SU-DHL-6 (cell line): ENCODE measurements around the gene ARHGAP5.

ENCODE experiments used
- H2AFZ ChIP-seq: fragments of 200-600 bp; sonication (generic); 2 replicates; pipeline ENCODE4 v1.6.1; 2014; ENCODE audit warnings: low read depth, mild to moderate bottlenecking, moderate library complexity, mixed read lengths, antibody characterized with exemption, low read length; ENCODE audit not compliant: severe bottlenecking
- H3F3A ChIP-seq: fragments of 200-600 bp; shearing (Covaris generic); 2 replicates; pipeline ENCODE4 v1.6.0; 2016; ENCODE audit warnings: antibody characterized with exemption, mild to moderate bottlenecking; ENCODE audit not compliant: insufficient read depth
- H3K27ac ChIP-seq: fragments of 200-600 bp; sonication (generic); 2 replicates; pipeline ENCODE4 v1.5.1; 2016; ENCODE audit warnings: low read depth, mild to moderate bottlenecking, low read length, moderate library complexity, mixed read lengths
- H3K27me3 ChIP-seq: fragments of 200-600 bp; sonication (generic), shearing (Covaris generic); 2 replicates; pipeline ENCODE4 v1.6.0; 2014; ENCODE audit warnings: mild to moderate bottlenecking, low read length
- H3K36me3 ChIP-seq: fragments of 200-600 bp; sonication (generic); 2 replicates; pipeline ENCODE4 v1.6.1; 2014; ENCODE audit warnings: mild to moderate bottlenecking, low read length, mixed read lengths
- H3K4me2 ChIP-seq: fragments of 300-600, 200-600 bp; shearing (Covaris generic), sonication (generic); 2 replicates; pipeline ENCODE4 v1.6.0; 2014; ENCODE audit warnings: low read length, low read depth, mild to moderate bottlenecking; ENCODE audit not compliant: poor library complexity, severe bottlenecking
- H3K4me3 ChIP-seq: fragments of 200-600 bp; sonication (generic); 2 replicates; pipeline ENCODE4 v1.5.1; 2014; ENCODE audit warnings: antibody characterized with exemption, low read length, mild to moderate bottlenecking, mixed read lengths; ENCODE audit not compliant: insufficient read depth, poor library complexity, severe bottlenecking
- H3K79me2 ChIP-seq: fragments of 200-600 bp; sonication (generic); 2 replicates; pipeline ENCODE4 v1.6.1; 2014; ENCODE audit warnings: mild to moderate bottlenecking, low read length, moderate library complexity; ENCODE audit not compliant: insufficient read depth
- H3K9ac ChIP-seq: fragments of 200-600 bp; sonication (generic); 2 replicates; pipeline ENCODE4 v1.7.0; 2014; ENCODE audit warnings: mild to moderate bottlenecking, low read length
- H3K9me2 ChIP-seq: fragments of 200-600 bp; sonication (generic); replicated peaks from 2 replicates; pipeline ENCODE4 v1.6.1; 2014; ENCODE audit warnings: low read length; ENCODE audit not compliant: insufficient read depth
- H3K9me3 ChIP-seq: fragments of 200-600 bp; sonication (generic); 2 replicates; pipeline ENCODE4 v1.6.1; 2014; ENCODE audit warnings: low read length, mixed read lengths; ENCODE audit not compliant: insufficient read depth
- H4K20me1 ChIP-seq: fragments of 200-600 bp; sonication (generic); 2 replicates; pipeline ENCODE4 v1.6.1; 2014; ENCODE audit warnings: low read depth, mild to moderate bottlenecking, antibody characterized with exemption, low read length, moderate library complexity, mixed read lengths
- CTCF ChIP-seq: fragments of 200-600 bp; sonication (generic); IDR thresholded peaks from one replicate; pipeline ENCODE4 v1.5.1; 2017; ENCODE audit warnings: antibody characterized with exemption, mild to moderate bottlenecking, low read length, moderate library complexity; ENCODE audit not compliant: insufficient read depth, poor library complexity, severe bottlenecking
- EZH2phosphoT487 ChIP-seq: fragments of 200-600 bp; sonication (generic), shearing (Covaris generic); conservative IDR thresholded peaks from 2 replicates; pipeline ENCODE4 v1.6.1; 2018; ENCODE audit warnings: mild to moderate bottlenecking, antibody characterized with exemption, low read length, moderate library complexity, mixed read lengths

The ARHGAP5 gene

GRCh38 chr14:32200368-32201192 lies 123.5 kb downstream of the ARHGAP5 start:
- H3K9ac ChIP-seq, result peak overlapping the region; percentile 52
- peaks cover 20% of the 10 kb centered on the region for H3F3A ChIP-seq
- no peaks in the 10 kb centered on the region for H3K27me3 ChIP-seq
- no peaks in the 10 kb centered on the region for H3K9me2 ChIP-seq
- H3K4me2 ChIP-seq, result peak overlapping the region; percentile 93
- no peaks in the 10 kb centered on the region for H3K9me3 ChIP-seq
- peak overlapping the region; percentile 94 for H2AFZ ChIP-seq
- TF ChIP-seq EZH2phosphoT487 (no peak), CTCF (no peak)
- peak overlapping the region; percentile 27; the same call in 1 of the 2 replicates for H3K27ac ChIP-seq
- no peaks in the 10 kb centered on the region for H3K79me2 ChIP-seq
- no peaks in the 10 kb centered on the region for H3K36me3 ChIP-seq
- peak overlapping the region; percentile 67 for H3K4me3 ChIP-seq
- no peaks in the 10 kb centered on the region for H4K20me1 ChIP-seq

GRCh38 chr14:32201193-32201815 lies 124.2 kb downstream of the ARHGAP5 start:
- no peaks in the 10 kb centered on the region for H3K9me3 ChIP-seq
- no peaks in the 10 kb centered on the region for H4K20me1 ChIP-seq
- TF ChIP-seq EZH2phosphoT487, result no peak
- no peak for TF ChIP-seq CTCF
- no peak overlapping the region for H3K27ac ChIP-seq
- H3F3A ChIP-seq, result peaks cover 20% of the 10 kb centered on the region
- H3K9me2 ChIP-seq, result no peaks in the 10 kb centered on the region
- peak overlapping the region; percentile 93 for H3K4me2 ChIP-seq
- H3K9ac ChIP-seq, result peak overlapping the region; percentile 52
- H3K79me2 ChIP-seq, result no peaks in the 10 kb centered on the region
- H2AFZ ChIP-seq, result peak overlapping the region; percentile 94
- H3K27me3 ChIP-seq, result no peaks in the 10 kb centered on the region
- H3K36me3 ChIP-seq, result no peaks in the 10 kb centered on the region
- H3K4me3 ChIP-seq, result peak overlapping the region; percentile 67

GRCh38 chr14:32201816-32202490 lies 124.8 kb downstream of the ARHGAP5 start, which contains the start of gene RNU6-7:
RNU6-7 (plus strand) TSS chr14:32202045.
- TF ChIP-seq EZH2phosphoT487 (no peak), CTCF (no peak)
- no peaks in the 10 kb centered on the region for H3K9me2 ChIP-seq
- H3K4me2 ChIP-seq, result peak within 1 kb of the TSS; percentile 93
- no peaks in the 10 kb centered on the region for H3K36me3 ChIP-seq
- no peaks in the 10 kb centered on the region for H3K79me2 ChIP-seq
- H2AFZ ChIP-seq, result peak within 1 kb of the TSS; percentile 94
- no peaks in the 10 kb centered on the region for H4K20me1 ChIP-seq
- no peaks in the 10 kb centered on the region for H3K27me3 ChIP-seq
- peak within 1 kb of the TSS; percentile 67 for H3K4me3 ChIP-seq
- peak within 1 kb of the TSS; percentile 27; the same call in 1 of the 2 replicates for H3K27ac ChIP-seq
- no peaks in the 10 kb centered on the region for H3K9me3 ChIP-seq
- peak within 1 kb of the TSS; percentile 52 for H3K9ac ChIP-seq
- peaks cover 20% of the 10 kb centered on the region for H3F3A ChIP-seq
